Fibroblast of mammary gland (primary cell): ENCODE results near the gene PPP3R1.

Experiments
- DNase-seq: peaks from one replicate; pipeline ENCODE4 v3.0.0-alpha.2; 2010; ENCODE audit warnings: low read depth
- H3K4me3 ChIP-seq: 2 replicates; pipeline ENCODE4 v1.5.1; 2011; ENCODE audit warnings: low read depth, mild to moderate bottlenecking, low read length, moderate library complexity; ENCODE audit not compliant: control insufficient read depth
- CTCF ChIP-seq: conservative IDR thresholded peaks from 2 replicates; pipeline ENCODE4 v1.5.1; 2011; ENCODE audit warnings: low read depth, low read length, inconsistent platforms; ENCODE audit not compliant: control insufficient read depth, insufficient read depth

PPP3R1 gene

GRCh38 chr2:68226794-68227193 is 25.5 kb downstream of the PPP3R1 start:
- no peak for TF ChIP-seq CTCF

GRCh38 chr2:68225119-68225632 is 27.2 kb downstream of the PPP3R1 start:
- peak; percentile 43 for TF ChIP-seq CTCF
- no peak overlapping the region for H3K4me3 ChIP-seq
- peak; percentile 54 for DNase-seq

More at GRCh38 chr2:68226794-68227193, 25.5 kb downstream of the PPP3R1 start:
- no peak for DNase-seq
- H3K4me3 ChIP-seq, result no peak overlapping the region

GRCh38 chr2:68223419-68223818 is 28.9 kb downstream of the PPP3R1 start:
- H3K4me3 ChIP-seq, result no peak overlapping the region
- peak; percentile 35 for DNase-seq
- TF ChIP-seq CTCF, result no peak

GRCh38 chr2:68222287-68222686 is 30.0 kb downstream of the PPP3R1 start:
- TF ChIP-seq CTCF, result no peak
- no peak overlapping the region for H3K4me3 ChIP-seq
- no peak for DNase-seq

- no peak overlapping the region for H3K4me3 ChIP-seq
- TF ChIP-seq CTCF, result no peak
- no peak for DNase-seq
These were observed 33.9 kb downstream of the PPP3R1 start for GRCh38 chr2:68218343-68218901.

GRCh38 chr2:68217729-68218128 is 34.6 kb downstream of the PPP3R1 start:
- no peak for TF ChIP-seq CTCF
- DNase-seq, result no peak
- no peak overlapping the region for H3K4me3 ChIP-seq
